PC-3 (cell line): ENCODE data around the gene CCNG2. TPM values are rescaled to one million over a fixed set of nuclear protein-coding genes. Genes with fewer than 3 reads are reported as not detected.

Experiments used
- ATAC-seq: fragments of 200-7000 bp; cut with Tn5 transposase; 2 replicates; pipeline ENCODE4 v1.9.1; 2020; ENCODE audit warnings: mild to moderate bottlenecking, moderate library complexity
- BruUV-seq: library from RNA; stranded (reverse); fragments of 400-500 nt; replicated peaks from 2 replicates; lab custom pipeline; 2021; lab: Mats Ljungman, UMichigan
- CTCF ChIA-PET: fragments of 300-600 bp; sonication (Branson Sonifier 250); formaldehyde crosslinking; loops from one replicate; lab custom pipeline; 2022; ENCODE audit warnings: antibody characterized with exemption; lab: Charles Lee
- POLR2A ChIA-PET: fragments of 300-600 bp; sonication (Branson Sonifier 250); formaldehyde crosslinking; loops from one replicate; lab custom pipeline; 2022; ENCODE audit warnings: antibody characterized with exemption; ENCODE audit not compliant: unreplicated experiment; lab: Charles Lee
- DNase-seq: peaks from one replicate; pipeline ENCODE4 v3.0.0-alpha.2; 2015
- H2AFZ ChIP-seq: fragments of 300-600 bp; sonication (generic); 2 replicates; pipeline ENCODE4 v1.6.0; 2016; ENCODE audit warnings: antibody characterized with exemption, low read length
- H3F3A ChIP-seq: fragments of 300-600 bp; sonication (generic); one replicate; pipeline ENCODE4 v1.6.0; 2017; ENCODE audit warnings: antibody characterized with exemption, low read length, control low read depth, mild to moderate bottlenecking; ENCODE audit not compliant: unreplicated experiment
- H3K27ac ChIP-seq: fragments of 300-600 bp; sonication (generic); 2 replicates; pipeline ENCODE4 v1.5.1; 2016; ENCODE audit warnings: mild to moderate bottlenecking, low read length
- H3K27me3 ChIP-seq: fragments of 300-600 bp; sonication (generic); 2 replicates; pipeline ENCODE4 v1.6.1; 2016; ENCODE audit warnings: low read length, mixed read lengths
- H3K36me3 ChIP-seq: fragments of 300-600 bp; sonication (generic); 2 replicates; pipeline ENCODE4 v1.6.1; 2016; ENCODE audit warnings: low read depth, mixed run types, low read length, mixed read lengths
- H3K4me1 ChIP-seq: fragments of 300-600 bp; sonication (generic); 2 replicates; pipeline ENCODE4 v1.5.1; 2016; ENCODE audit warnings: low read length; ENCODE audit not compliant: insufficient read depth
- H3K4me2 ChIP-seq: fragments of 300-600 bp; sonication (generic); 2 replicates; pipeline ENCODE4 v1.6.0; 2016; ENCODE audit warnings: low read length
- H3K4me3 ChIP-seq: fragments of 300-600 bp; sonication (generic); 2 replicates; pipeline ENCODE4 v1.5.1; 2016; ENCODE audit warnings: mild to moderate bottlenecking, low read length, mixed read lengths
- H3K79me2 ChIP-seq: fragments of 300-600 bp; sonication (generic); 2 replicates; pipeline ENCODE4 v1.6.1; 2017; ENCODE audit warnings: low read length, mixed read lengths
- H3K9ac ChIP-seq: fragments of 300-600 bp; sonication (generic); 2 replicates; pipeline ENCODE4 v1.6.0; 2016; ENCODE audit warnings: mild to moderate bottlenecking, low read length
- H3K9me2 ChIP-seq: fragments of 300-600 bp; sonication (generic); replicated peaks from 2 replicates; pipeline ENCODE4 v1.6.1; 2016; ENCODE audit warnings: mixed run types, low read length, mixed read lengths
- H3K9me3 ChIP-seq: fragments of 300-600 bp; sonication (generic); 2 replicates; pipeline ENCODE4 v1.6.1; 2016; ENCODE audit warnings: low read length, mixed read lengths
- H4K20me1 ChIP-seq: fragments of 300-600 bp; sonication (generic); 2 replicates; pipeline ENCODE4 v1.6.1; 2016; ENCODE audit warnings: low read length, mixed read lengths
- CTCF ChIP-seq: fragments of 300-600 bp; sonication (generic); conservative IDR thresholded peaks from 2 replicates; pipeline ENCODE4 v1.5.1; 2017; ENCODE audit warnings: antibody characterized with exemption, low read depth, mild to moderate bottlenecking, low read length
- EZH2 ChIP-seq: fragments of 300-600 bp; sonication (generic); IDR thresholded peaks from one replicate; pipeline ENCODE4 v1.6.1; 2017; ENCODE audit warnings: antibody characterized with exemption, mild to moderate bottlenecking, low read length; ENCODE audit not compliant: unreplicated experiment
- EZH2phosphoT487 ChIP-seq: fragments of 300-600 bp; sonication (generic); IDR thresholded peaks from 2 replicates; pipeline ENCODE4 v1.6.1; 2018; ENCODE audit warnings: mild to moderate bottlenecking, antibody characterized with exemption, low read length, borderline replicate concordance
- intact Hi-C: fragments of 100-400 bp; cut with micrococcal nuclease; formaldehyde crosslinking; loops from 2 replicates; pipeline ENCODE4 v1.9.0; 2023
- total RNA-seq: library from RNA; depleted of rRNA; stranded (reverse); fragments of >200 nt; gene quantifications from 2 replicates; pipeline ENCODE4 v1.2.3, GENCODE V29; 2014

CCNG2 gene
- total RNA-seq, 1 experiment from 2014 or later, result 8.0 TPM

GRCh38 chr4:77169481-77169880 is 12.5 kb downstream of the CCNG2 start:
- TF ChIP-seq EZH2, result no peak
- TF ChIP-seq EZH2phosphoT487, result no peak
- TF ChIP-seq CTCF, result no peak
- no peaks in the 10 kb centered on the region for H3K9me3 ChIP-seq
- ChIA-PET CTCF (no interaction called here), POLR2A (no interaction called here)
- no peaks in the 10 kb centered on the region for H3K79me2 ChIP-seq
- no peak overlapping the region for H3K4me2 ChIP-seq
- peaks cover 8% of the 10 kb centered on the region; the same call in 1 of the 2 replicates for H3K36me3 ChIP-seq
- H3K9ac ChIP-seq, result no peak overlapping the region
- H3F3A ChIP-seq, result no peaks in the 10 kb centered on the region
- peaks cover 12% of the 10 kb centered on the region for H3K4me1 ChIP-seq
- no TSS peak for BruUV-seq
- no peak overlapping the region for H3K27ac ChIP-seq
- no peak overlapping the region for H2AFZ ChIP-seq
- DNase-seq (no peak), ATAC-seq (no peak)
- no peak overlapping the region for H3K4me3 ChIP-seq
- intact Hi-C loops, result no loop called here
- H3K27me3 ChIP-seq, result no peaks in the 10 kb centered on the region
- H4K20me1 ChIP-seq, result no peaks in the 10 kb centered on the region
- H3K9me2 ChIP-seq, result no peaks in the 10 kb centered on the region

GRCh38 chr4:77170926-77171325 is 13.9 kb downstream of the CCNG2 start:
- POLR2A ChIA-PET, result no interaction called here
- Histone ChIP-seq H3K4me2 (no peak overlapping the region), H3K4me3 (no peak overlapping the region), H4K20me1 (no peaks in the 10 kb centered on the region), H3K27ac (no peak overlapping the region), H3K9me2 (no peaks in the 10 kb centered on the region), H3K79me2 (no peaks in the 10 kb centered on the region), H2AFZ (no peak overlapping the region), H3K27me3 (no peaks in the 10 kb centered on the region), H3K9ac (no peak overlapping the region), H3F3A (no peaks in the 10 kb centered on the region), H3K36me3 (no peaks in the 10 kb centered on the region), H3K4me1 (peaks cover 12% of the 10 kb centered on the region), H3K9me3 (no peaks in the 10 kb centered on the region)
- TF ChIP-seq CTCF (no peak), EZH2 (no peak), EZH2phosphoT487 (no peak)
- BruUV-seq, result no TSS peak
- intact Hi-C loops, result no loop called here
- DNase-seq (no peak), ATAC-seq (no peak)
- CTCF ChIA-PET, result no interaction called here

GRCh38 chr4:77172336-77172735 is 15.3 kb downstream of the CCNG2 start:
- peak; percentile 79 for ATAC-seq
- no TSS peak for BruUV-seq
- DNase-seq, result peak; percentile 65

More at GRCh38 chr4:77172336-77172735, 15.3 kb downstream of the CCNG2 start:
- Histone ChIP-seq H3K36me3 (no peaks in the 10 kb centered on the region), H3K4me1 (peaks cover 12% of the 10 kb centered on the region), H3K4me2 (peak overlapping the region; percentile 6; the same call in 1 of the 2 replicates), H3F3A (no peaks in the 10 kb centered on the region), H3K4me3 (no peak overlapping the region), H4K20me1 (no peaks in the 10 kb centered on the region), H3K9me2 (no peaks in the 10 kb centered on the region), H3K79me2 (no peaks in the 10 kb centered on the region), H3K27me3 (no peaks in the 10 kb centered on the region), H3K9me3 (no peaks in the 10 kb centered on the region), H3K27ac (peak overlapping the region; percentile 47), H3K9ac (no peak overlapping the region), H2AFZ (peak overlapping the region; percentile 55)
- TF ChIP-seq EZH2phosphoT487 (no peak), EZH2 (no peak), CTCF (no peak)
- intact Hi-C loops, result no loop called here
- CTCF ChIA-PET, result no interaction called here
- POLR2A ChIA-PET, result no interaction called here
